ENCODE data around the gene TRIM5.

- no peak for TF ChIP-seq SMC3 (IDR thresholded peaks at IDR 0.05; ENCODE audit: borderline replicate concordance, low read length)
- TF ChIP-seq ZBED1 (IDR thresholded peaks at IDR 0.05; ENCODE audit: borderline replicate concordance): no peak
- 0 out of 2 replicates have a peak, but pooled peaks have one; percentile 26 for TF ChIP-seq NBN (IDR thresholded peaks at IDR 0.05)
- TF ChIP-seq YBX1 (IDR thresholded peaks at IDR 0.05): no peak
- TF ChIP-seq CTCF (IDR thresholded peaks at IDR 0.05 in 2 of 3, conservative IDR thresholded peaks at IDR 0.05 in 1 of 3; ENCODE audit: control insufficient read depth in 2 of 3, extremely low read depth in 1 of 3, insufficient read depth in 1 of 3, low read depth in 3 of 3, low read length in 3 of 3): no peak
- no peak for TF ChIP-seq MAX (IDR thresholded peaks at IDR 0.05; ENCODE audit: low read depth, low read length)
- TF ChIP-seq EZH2 (IDR thresholded peaks at IDR 0.05; ENCODE audit: borderline replicate concordance, control insufficient read depth, low read depth, low read length): no peak
- TF ChIP-seq, protein P1, sequence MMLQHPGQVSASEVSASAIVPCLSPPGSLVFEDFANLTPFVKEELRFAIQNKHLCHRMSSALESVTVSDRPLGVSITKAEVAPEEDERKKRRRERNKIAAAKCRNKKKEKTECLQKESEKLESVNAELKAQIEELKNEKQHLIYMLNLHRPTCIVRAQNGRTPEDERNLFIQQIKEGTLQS (IDR thresholded peaks at IDR 0.05; ENCODE audit: borderline replicate concordance, extremely low read depth, low read depth, low read length): no peak
- TF ChIP-seq CHD2 (IDR thresholded peaks at IDR 0.05; ENCODE audit: borderline replicate concordance, low read depth, low read length): no peak
Measured at GRCh38 chr11:5703741-5704536, 19.1 kb upstream of the TRIM5 start.
